Measurements from ENCODE around the gene GOPC.

The GOPC gene

GRCh38 chr6:117549611-117550010 is 52.7 kb downstream of the GOPC start:
- no peak for TF ChIP-seq GATA1 (IDR thresholded peaks at IDR 0.05; ENCODE audit: low read depth, low read length)
- TF ChIP-seq POLR2A (IDR thresholded peaks at IDR 0.05; ENCODE audit: low read length) = no peak
- no peak for DNase-seq

- TF ChIP-seq GATA1 (IDR thresholded peaks at IDR 0.05; ENCODE audit: low read depth, low read length) = no peak
- no peak for TF ChIP-seq POLR2A (IDR thresholded peaks at IDR 0.05; ENCODE audit: low read length)
Measured at GRCh38 chr6:117548797-117549301, 53.5 kb downstream of the GOPC start.

DNA sequence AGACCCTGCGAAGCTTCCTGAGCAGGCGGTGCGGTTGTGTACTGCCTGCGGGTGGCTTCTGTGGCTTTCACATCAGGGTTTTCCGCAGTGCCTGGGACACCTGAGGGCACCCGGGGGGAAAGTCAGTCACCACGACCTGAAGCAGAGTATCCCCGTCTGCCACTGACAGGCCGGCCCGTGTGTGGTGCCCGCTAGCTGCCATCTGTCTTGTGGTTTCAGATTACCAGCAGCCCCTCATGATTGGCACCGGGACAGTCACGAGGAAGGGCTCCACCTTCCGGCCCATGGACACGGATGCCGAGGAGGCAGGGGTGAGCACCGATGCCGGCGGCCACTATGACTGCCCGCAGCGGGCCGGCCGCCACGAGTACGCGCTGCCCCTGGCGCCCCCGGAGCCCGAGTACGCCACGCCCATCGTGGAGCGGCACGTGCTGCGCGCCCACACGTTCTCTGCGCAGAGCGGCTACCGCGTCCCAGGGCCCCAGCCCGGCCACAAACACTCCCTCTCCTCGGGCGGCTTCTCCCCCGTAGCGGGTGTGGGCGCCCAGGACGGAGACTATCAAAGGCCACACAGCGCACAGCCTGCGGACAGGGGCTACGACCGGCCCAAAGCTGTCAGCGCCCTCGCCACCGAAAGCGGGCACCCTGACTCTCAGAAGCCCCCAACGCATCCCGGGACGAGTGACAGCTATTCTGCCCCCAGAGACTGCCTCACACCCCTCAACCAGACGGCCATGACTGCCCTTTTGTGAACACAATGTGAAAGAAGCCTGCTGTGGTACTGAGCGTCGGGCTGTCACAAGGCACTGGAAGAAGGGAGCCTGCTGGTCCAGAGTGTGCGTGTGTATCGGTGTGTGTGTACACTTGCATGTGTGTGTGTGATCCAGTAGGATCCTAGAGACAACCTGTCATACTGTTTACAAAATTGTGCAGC is 54.4 kb downstream of the GOPC start:
- peak; percentile 36 to 50 for DNase-seq
- TF ChIP-seq POLR2A (IDR thresholded peaks at IDR 0.05; ENCODE audit: low read length) (no peak), GATA1 (IDR thresholded peaks at IDR 0.05; ENCODE audit: low read depth, low read length) (no peak)

More at GRCh38 chr6:117548797-117549301, 53.5 kb downstream of the GOPC start:
- no peak for DNase-seq

DNA sequence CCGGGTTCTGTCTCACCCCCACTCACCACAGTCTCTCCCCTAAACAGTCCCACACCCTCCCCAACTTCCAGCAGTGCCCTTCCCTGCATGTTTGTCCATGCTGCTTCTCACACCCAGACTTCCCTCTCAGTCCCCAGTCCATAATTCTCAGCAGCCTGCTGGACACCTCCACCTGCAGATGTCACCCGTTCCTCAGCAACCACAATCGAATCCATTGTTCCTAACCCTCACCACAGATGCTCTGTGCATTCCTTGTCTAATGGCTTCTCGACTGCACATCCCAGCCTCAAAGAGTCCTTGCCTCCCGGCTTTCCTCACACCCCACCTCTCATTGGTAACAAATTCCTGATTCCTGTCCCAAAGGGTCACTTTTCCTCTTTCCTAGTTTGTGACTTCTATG is 55.6 kb downstream of the GOPC start:
- no peak for DNase-seq
- TF ChIP-seq POLR2A (IDR thresholded peaks at IDR 0.05; ENCODE audit: low read length) = no peak
- no peak for TF ChIP-seq GATA1 (IDR thresholded peaks at IDR 0.05; ENCODE audit: low read depth, low read length)

DNA sequence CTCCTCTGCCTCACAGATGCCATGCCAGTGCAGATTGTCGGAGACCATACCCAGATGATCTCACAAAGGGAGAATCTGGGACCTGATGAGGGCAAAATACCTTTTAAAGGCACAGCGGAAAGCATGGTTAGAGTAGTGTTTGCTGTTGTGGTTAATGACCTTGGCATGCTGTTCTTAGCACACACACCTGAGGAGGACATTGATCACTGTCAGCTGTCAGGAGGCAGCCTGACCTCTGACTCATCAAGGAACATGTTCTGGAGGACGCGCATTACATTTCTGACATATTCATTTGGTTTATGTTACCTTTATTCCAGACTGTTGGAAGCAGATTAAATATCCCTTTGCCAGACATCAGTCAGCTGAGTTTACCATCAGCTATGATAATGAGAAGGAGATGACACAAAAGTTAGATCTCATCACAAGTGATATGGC is 57.1 kb downstream of the GOPC start:
- no peak for TF ChIP-seq GATA1 (IDR thresholded peaks at IDR 0.05; ENCODE audit: low read depth, low read length)
- TF ChIP-seq POLR2A (IDR thresholded peaks at IDR 0.05; ENCODE audit: low read length) = no peak

GRCh38 chr6:117544716-117545115 is 57.6 kb downstream of the GOPC start:
- TF ChIP-seq GATA1 (IDR thresholded peaks at IDR 0.05; ENCODE audit: low read depth, low read length) = no peak

More for the DNA sequence above, 57.1 kb downstream of the GOPC start:
- no peak for DNase-seq

DNA sequence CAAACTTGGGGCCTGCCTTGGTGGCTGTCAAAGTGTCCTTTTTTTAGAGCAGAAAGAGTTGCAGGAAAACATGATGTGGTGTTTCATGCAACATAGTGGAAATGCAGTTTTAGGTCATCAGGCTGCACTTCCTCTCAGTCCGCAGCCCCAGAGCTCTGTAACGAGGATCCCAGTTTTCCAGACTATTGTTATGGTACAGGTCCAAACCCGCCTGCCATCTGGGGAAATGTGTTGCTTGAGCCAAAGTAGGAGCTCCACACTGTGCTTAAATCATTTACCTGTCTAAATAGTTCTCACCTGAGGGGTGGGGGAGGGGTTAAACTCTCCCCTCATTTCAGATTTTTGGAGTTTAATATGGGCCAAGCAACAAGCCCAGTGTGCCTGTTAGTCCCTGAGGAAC is 59.8 kb downstream of the GOPC start:
- no peak for DNase-seq

More at GRCh38 chr6:117544716-117545115, 57.6 kb downstream of the GOPC start:
- DNase-seq = peak in 1 of 2 experiments; percentile 38

DNA sequence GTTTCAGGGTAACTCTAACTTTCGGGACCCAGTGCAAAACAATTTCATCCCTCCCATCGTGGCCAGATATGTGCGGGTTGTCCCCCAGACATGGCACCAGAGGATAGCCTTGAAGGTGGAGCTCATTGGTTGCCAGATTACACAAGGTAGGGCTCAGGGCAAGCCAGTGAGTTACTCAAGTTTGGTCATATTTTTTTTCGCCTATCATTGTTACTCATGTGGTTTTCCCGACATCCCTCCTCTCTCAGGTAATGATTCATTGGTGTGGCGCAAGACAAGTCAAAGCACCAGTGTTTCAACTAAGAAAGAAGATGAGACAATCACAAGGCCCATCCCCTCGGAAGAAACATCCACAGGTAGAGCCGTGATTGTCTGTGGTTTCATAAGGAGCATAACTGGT is 61.6 kb downstream of the GOPC start:
- no peak for DNase-seq
- no peak for TF ChIP-seq POLR2A (IDR thresholded peaks at IDR 0.05; ENCODE audit: low read length)
- no peak for TF ChIP-seq GATA1 (IDR thresholded peaks at IDR 0.05; ENCODE audit: low read depth, low read length)

More for the DNA sequence above, 59.8 kb downstream of the GOPC start:
- TF ChIP-seq POLR2A (IDR thresholded peaks at IDR 0.05; ENCODE audit: low read length) (no peak), GATA1 (IDR thresholded peaks at IDR 0.05; ENCODE audit: low read depth, low read length) (no peak)

- no peak for DNase-seq
- TF ChIP-seq GATA1 (IDR thresholded peaks at IDR 0.05; ENCODE audit: low read depth, low read length) = no peak
- TF ChIP-seq POLR2A (IDR thresholded peaks at IDR 0.05; ENCODE audit: low read length) = no peak
Measured at GRCh38 chr6:117538615-117539014, 63.7 kb downstream of the GOPC start.

GRCh38 chr6:117536317-117536716 is 66.0 kb downstream of the GOPC start:
- TF ChIP-seq POLR2A (IDR thresholded peaks at IDR 0.05; ENCODE audit: low read length) (no peak), GATA1 (IDR thresholded peaks at IDR 0.05; ENCODE audit: low read depth, low read length) (no peak)
- no peak for DNase-seq

GRCh38 chr6:117534974-117535373 is 67.3 kb downstream of the GOPC start:
- no peak for TF ChIP-seq POLR2A (IDR thresholded peaks at IDR 0.05; ENCODE audit: low read length)
- TF ChIP-seq GATA1 (IDR thresholded peaks at IDR 0.05; ENCODE audit: low read depth, low read length) = no peak
- DNase-seq = no peak

DNA sequence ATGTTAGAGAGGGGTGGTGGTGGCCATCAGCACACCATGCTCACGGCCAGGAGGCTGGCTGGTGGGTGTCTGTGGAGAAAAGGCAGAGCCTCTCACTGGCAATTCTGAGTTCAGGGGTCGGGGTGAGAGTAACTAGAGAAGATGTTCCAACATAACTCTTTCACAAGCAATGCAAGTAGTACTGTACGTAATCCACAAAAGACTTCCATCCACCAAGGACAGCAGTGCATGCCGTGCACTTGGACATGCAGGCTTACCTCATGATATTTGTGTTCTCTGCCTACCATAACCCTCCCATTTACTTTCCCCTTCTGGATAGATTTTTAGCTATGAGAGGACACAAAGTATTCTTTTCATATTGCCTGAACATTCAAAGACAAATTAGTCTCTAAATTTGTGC is 68.5 kb downstream of the GOPC start:
- no peak for DNase-seq
- no peak for TF ChIP-seq GATA1 (IDR thresholded peaks at IDR 0.05; ENCODE audit: low read depth, low read length)
- no peak for TF ChIP-seq POLR2A (IDR thresholded peaks at IDR 0.05; ENCODE audit: low read length)

GRCh38 chr6:117531809-117532725 is 70.2 kb downstream of the GOPC start:
- no peak for TF ChIP-seq GATA1 (IDR thresholded peaks at IDR 0.05; ENCODE audit: low read depth, low read length)
- TF ChIP-seq POLR2A (IDR thresholded peaks at IDR 0.05; ENCODE audit: low read length) = no peak
- no peak for DNase-seq

- no peak for DNase-seq
Measured at GRCh38 chr6:117531346-117531745, 71.0 kb downstream of the GOPC start.

More at GRCh38 chr6:117531346-117531745, 71.0 kb downstream of the GOPC start:
- TF ChIP-seq GATA1 (IDR thresholded peaks at IDR 0.05; ENCODE audit: low read depth, low read length) = no peak
- TF ChIP-seq POLR2A (IDR thresholded peaks at IDR 0.05; ENCODE audit: low read length) = no peak

Data from erythroblast (primary cell).